HG02885 (cell line): ENCODE measurements around the gene FCHSD2.
A peak's percentile ranks its signal among the peaks of the same experiment; 100 is the strongest.

Experiments
- ATAC-seq: cut with Tn5 transposase; IDR thresholded peaks from one replicate; pipeline ENCODE4 v1.9.1; 2021; ENCODE audit warnings: mild to moderate bottlenecking; ENCODE audit not compliant: unreplicated experiment, poor library complexity

The FCHSD2 gene

GRCh38 chr11:73142128-73142377, at the start of gene FCHSD2:
FCHSD2 (minus strand) TSS chr11:73142318; CDS start chr11:73141877, 441 bp downstream.
- ATAC-seq = no peak

- ATAC-seq = no peak
Observed at GRCh38 chr11:73191151-73191550, 49.0 kb upstream of the FCHSD2 start.

GRCh38 chr11:73190557-73190885, 48.4 kb upstream of the FCHSD2 start:
- ATAC-seq = no peak

GRCh38 chr11:73189723-73190556, 47.8 kb upstream of the FCHSD2 start:
- no peak for ATAC-seq

- ATAC-seq = no peak
Observed at GRCh38 chr11:73189315-73189714, 47.2 kb upstream of the FCHSD2 start.

GRCh38 chr11:73188301-73188700, 46.2 kb upstream of the FCHSD2 start:
- no peak for ATAC-seq

- no peak for ATAC-seq
Observed at GRCh38 chr11:73187854-73188253, 45.7 kb upstream of the FCHSD2 start.

GRCh38 chr11:73186886-73187285, 44.8 kb upstream of the FCHSD2 start:
- no peak for ATAC-seq

GRCh38 chr11:73186294-73186850, 44.3 kb upstream of the FCHSD2 start:
- ATAC-seq = no peak

- ATAC-seq = no peak
Observed at GRCh38 chr11:73185680-73186293, 43.7 kb upstream of the FCHSD2 start.

- ATAC-seq = no peak
Observed at GRCh38 chr11:73184953-73185671, 43.0 kb upstream of the FCHSD2 start.

- no peak for ATAC-seq
Observed at GRCh38 chr11:73182824-73183321, 40.8 kb upstream of the FCHSD2 start.

GRCh38 chr11:73178681-73179080, 36.6 kb upstream of the FCHSD2 start:
- no peak for ATAC-seq

GRCh38 chr11:73177778-73178539, 35.8 kb upstream of the FCHSD2 start:
- peak; percentile 79 for ATAC-seq

- ATAC-seq = no peak
Observed at GRCh38 chr11:73177380-73177777, 35.3 kb upstream of the FCHSD2 start.

- no peak for ATAC-seq
Observed at GRCh38 chr11:73176874-73177155, 34.7 kb upstream of the FCHSD2 start.

- ATAC-seq = no peak
Observed at GRCh38 chr11:73176145-73176873, 34.2 kb upstream of the FCHSD2 start.

- ATAC-seq = no peak
Observed at GRCh38 chr11:73175551-73176144, 33.5 kb upstream of the FCHSD2 start.

GRCh38 chr11:73174495-73174791, 32.3 kb upstream of the FCHSD2 start:
- ATAC-seq = no peak
